Neutrophil (primary cell): ENCODE results near the gene UBAC2.

Experiments used
- H3K27ac ChIP-seq: fragments of 200-600 bp; sonication (generic); 2 replicates; pipeline ENCODE4 v1.5.1; 2016; ENCODE audit warnings: mild to moderate bottlenecking, moderate library complexity
- H3K27me3 ChIP-seq: fragments of 200-600 bp; sonication (generic); 2 replicates; pipeline ENCODE4 v1.6.0; 2016; ENCODE audit warnings: mild to moderate bottlenecking
- H3K36me3 ChIP-seq: fragments of 200-600 bp; sonication (generic); 2 replicates; pipeline ENCODE4 v1.5.1; 2017
- H3K4me1 ChIP-seq, 2 experiments: fragments of 200-600 bp in 1 of 2; sonication (generic) in 1 of 2; 1 replicate in 1 of 2; 2 replicates in 1 of 2; pipeline versions ENCODE4 v1.5.1 to v1.6.1; 2013 to 2016; ENCODE audit warnings: low read depth in 1 of 2, low read length in 1 of 2, mild to moderate bottlenecking in 1 of 2, moderate library complexity in 1 of 2; ENCODE audit not compliant: control insufficient read depth in 1 of 2, insufficient read depth in 1 of 2
- H3K4me3 ChIP-seq, 2 experiments: fragments of 200-600 bp in 1 of 2; sonication (generic) in 1 of 2; 1 replicate in 1 of 2; 2 replicates in 1 of 2; pipeline ENCODE4 v1.5.1; 2013 to 2016; ENCODE audit warnings: low read depth in 1 of 2, low read length in 1 of 2, mild to moderate bottlenecking in 1 of 2, moderate library complexity in 1 of 2
- H3K9me3 ChIP-seq: fragments of 200-600 bp; sonication (generic); 2 replicates; pipeline ENCODE4 v1.5.1; 2016
- TF ChIP-seq, protein P1 (sequence below): fragments of 200-600 bp; sonication (generic); IDR thresholded peaks from 2 replicates; pipeline ENCODE4 v1.5.1; 2016; ENCODE audit warnings: antibody characterized with exemption

Gene UBAC2

DNA sequence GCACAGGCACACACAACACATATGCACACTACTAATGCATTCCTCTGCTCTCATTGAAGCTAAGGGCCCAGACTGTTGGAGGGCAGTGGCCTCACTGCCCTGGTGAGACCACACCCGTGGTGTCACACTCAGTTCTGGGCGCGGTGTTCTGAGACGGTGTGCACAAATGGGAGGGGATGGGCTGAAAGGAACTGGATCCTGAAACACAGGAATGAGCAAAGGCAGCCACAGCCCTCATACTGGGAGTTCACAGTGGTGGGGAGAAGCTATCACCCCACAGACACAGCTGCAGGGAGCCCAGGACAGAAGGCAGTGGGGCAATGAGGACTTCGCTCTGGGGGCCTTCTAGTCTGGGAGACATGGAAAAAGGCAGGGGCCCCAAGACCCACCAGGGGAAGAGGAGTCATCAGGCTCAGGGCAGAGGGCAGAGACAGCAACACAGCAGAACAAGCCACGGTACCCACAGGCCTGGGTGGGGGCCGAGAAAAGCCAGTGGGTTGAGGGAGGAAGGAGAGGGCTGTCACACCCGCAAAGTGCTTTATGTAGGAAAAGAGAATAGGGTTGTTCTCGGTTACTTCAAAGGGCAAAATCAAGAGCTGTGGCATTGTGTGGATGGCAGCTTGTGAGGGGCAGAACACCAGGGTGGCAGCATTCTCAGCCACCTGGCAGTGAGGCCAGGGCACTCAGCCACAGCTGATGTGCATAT is 181.9 kb downstream of the UBAC2 start:
- H3K27me3 ChIP-seq, result no peaks in the 10 kb centered on the region
- no peak overlapping the region for H3K27ac ChIP-seq
- no peaks in the 10 kb centered on the region for H3K4me1 ChIP-seq
- H3K9me3 ChIP-seq, result no peaks in the 10 kb centered on the region
- peaks cover 39% of the 10 kb centered on the region for H3K36me3 ChIP-seq
- H3K4me3 ChIP-seq, result no peak overlapping the region
- TF ChIP-seq, protein P1, sequence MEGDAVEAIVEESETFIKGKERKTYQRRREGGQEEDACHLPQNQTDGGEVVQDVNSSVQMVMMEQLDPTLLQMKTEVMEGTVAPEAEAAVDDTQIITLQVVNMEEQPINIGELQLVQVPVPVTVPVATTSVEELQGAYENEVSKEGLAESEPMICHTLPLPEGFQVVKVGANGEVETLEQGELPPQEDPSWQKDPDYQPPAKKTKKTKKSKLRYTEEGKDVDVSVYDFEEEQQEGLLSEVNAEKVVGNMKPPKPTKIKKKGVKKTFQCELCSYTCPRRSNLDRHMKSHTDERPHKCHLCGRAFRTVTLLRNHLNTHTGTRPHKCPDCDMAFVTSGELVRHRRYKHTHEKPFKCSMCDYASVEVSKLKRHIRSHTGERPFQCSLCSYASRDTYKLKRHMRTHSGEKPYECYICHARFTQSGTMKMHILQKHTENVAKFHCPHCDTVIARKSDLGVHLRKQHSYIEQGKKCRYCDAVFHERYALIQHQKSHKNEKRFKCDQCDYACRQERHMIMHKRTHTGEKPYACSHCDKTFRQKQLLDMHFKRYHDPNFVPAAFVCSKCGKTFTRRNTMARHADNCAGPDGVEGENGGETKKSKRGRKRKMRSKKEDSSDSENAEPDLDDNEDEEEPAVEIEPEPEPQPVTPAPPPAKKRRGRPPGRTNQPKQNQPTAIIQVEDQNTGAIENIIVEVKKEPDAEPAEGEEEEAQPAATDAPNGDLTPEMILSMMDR, result no peak

DNA sequence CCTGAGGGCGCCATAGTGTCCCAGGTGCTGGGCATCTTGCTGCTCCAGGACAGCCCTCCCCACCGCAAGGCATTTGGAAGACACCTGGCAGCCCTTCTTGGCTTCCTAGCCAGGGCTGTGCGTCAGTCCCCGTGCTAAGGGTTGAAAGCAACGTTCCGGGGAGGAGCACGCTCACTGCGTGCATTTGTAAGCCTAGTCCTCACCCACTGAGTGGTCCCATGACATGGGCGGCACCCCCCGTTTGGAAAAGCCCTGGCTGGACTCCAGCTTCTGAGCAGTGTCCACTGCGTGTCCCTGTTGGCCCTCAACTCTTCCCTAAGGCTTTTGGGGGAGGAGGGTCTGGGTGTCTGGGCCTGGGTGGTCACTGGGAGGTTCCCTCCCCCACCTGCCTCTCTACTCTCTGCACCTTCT is 182.9 kb downstream of the UBAC2 start:
- H3K27ac ChIP-seq, result no peak overlapping the region

DNA sequence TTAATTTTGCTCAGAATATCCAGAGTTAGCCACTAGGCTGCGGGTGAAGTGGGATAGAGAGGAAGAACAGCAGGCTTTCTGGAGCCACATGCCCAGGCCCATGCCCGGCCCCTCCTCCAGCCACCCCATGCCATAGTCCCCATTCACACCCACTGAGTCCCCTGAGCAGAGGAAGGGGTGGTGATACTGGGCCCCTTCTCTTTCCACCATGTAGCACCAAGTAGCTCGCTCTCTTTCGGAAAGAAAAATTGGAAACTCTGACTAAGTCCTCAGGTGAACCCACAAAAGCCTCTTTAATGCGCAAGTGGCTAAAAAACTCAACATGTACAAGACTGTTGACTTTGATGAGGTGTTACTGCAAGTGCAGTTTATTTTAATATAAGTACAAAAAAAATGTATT is 183.3 kb downstream of the UBAC2 start:
- no peaks in the 10 kb centered on the region for H3K9me3 ChIP-seq
- no peaks in the 10 kb centered on the region for H3K27me3 ChIP-seq
- H3K4me3 ChIP-seq, result no peak overlapping the region
- no peaks in the 10 kb centered on the region for H3K4me1 ChIP-seq
- TF ChIP-seq, protein P1, result no peak
- peaks cover 35% of the 10 kb centered on the region for H3K36me3 ChIP-seq
- no peak overlapping the region for H3K27ac ChIP-seq

More for the DNA sequence above, 182.9 kb downstream of the UBAC2 start:
- H3K4me3 ChIP-seq, result no peak overlapping the region
- no peaks in the 10 kb centered on the region for H3K4me1 ChIP-seq
- peaks cover 35% of the 10 kb centered on the region for H3K36me3 ChIP-seq
- no peaks in the 10 kb centered on the region for H3K9me3 ChIP-seq
- TF ChIP-seq, protein P1, result no peak
- no peaks in the 10 kb centered on the region for H3K27me3 ChIP-seq

DNA sequence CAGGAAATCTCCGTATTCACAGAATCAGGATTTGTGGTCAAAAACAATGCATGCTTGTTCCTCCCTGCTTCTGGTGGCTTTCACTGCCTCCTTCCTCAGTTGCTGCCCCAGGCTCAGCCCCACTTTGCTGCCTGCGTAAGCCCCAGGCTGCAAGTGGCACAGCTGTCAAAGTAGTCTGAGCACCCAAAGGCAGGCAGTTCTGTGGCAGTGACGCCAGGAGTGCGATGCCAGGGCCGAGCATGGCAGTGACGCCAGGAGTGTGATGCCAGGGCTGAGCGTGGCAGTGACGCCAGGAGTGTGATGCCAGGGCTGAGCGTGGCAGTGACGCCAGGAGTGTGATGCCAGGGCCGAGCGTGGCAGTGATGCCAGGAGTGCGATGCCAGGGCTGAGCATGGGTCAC is 183.8 kb downstream of the UBAC2 start:
- Histone ChIP-seq H3K4me3 (no peak overlapping the region), H3K27me3 (no peaks in the 10 kb centered on the region), H3K27ac (no peak overlapping the region), H3K4me1 (no peaks in the 10 kb centered on the region), H3K9me3 (no peaks in the 10 kb centered on the region), H3K36me3 (peaks cover 35% of the 10 kb centered on the region)
- TF ChIP-seq, protein P1, result no peak

DNA sequence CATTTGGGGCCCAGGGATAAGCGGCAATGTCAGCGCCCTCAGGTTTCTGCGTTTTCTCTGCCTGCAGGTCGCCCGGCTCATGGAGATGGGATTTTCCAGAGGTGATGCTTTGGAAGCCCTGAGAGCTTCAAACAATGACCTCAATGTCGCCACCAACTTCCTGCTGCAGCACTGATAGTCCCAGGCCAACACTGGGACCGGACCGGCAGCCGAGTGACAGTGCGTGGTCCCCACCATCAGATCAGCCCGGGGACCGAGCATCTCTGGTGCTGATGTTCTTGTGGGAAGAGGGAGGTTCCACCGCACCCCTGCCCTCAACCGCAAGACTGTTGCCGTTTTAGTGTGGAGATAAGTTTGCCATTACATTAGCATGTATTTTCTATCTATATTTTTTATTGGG is 184.5 kb downstream of the UBAC2 start:
- H3K27me3 ChIP-seq, result no peaks in the 10 kb centered on the region
- no peak overlapping the region for H3K4me3 ChIP-seq
- no peaks in the 10 kb centered on the region for H3K9me3 ChIP-seq
- no peaks in the 10 kb centered on the region for H3K4me1 ChIP-seq
- H3K36me3 ChIP-seq, result peaks cover 35% of the 10 kb centered on the region
- TF ChIP-seq, protein P1, result no peak
- no peak overlapping the region for H3K27ac ChIP-seq
